Central memory CD4-positive, alpha-beta T cell (primary cell): ENCODE results near the gene ITGA11.

ENCODE experiments used
- DNase-seq: peaks from one replicate; pipeline ENCODE4 v3.0.0; 2022

ITGA11 gene

GRCh38 chr15:68372291-68372811, 59.6 kb downstream of the ITGA11 start:
- DNase-seq, result no peak

- DNase-seq, result no peak
Observed at GRCh38 chr15:68371851-68372250, 60.1 kb downstream of the ITGA11 start.

GRCh38 chr15:68371160-68371559, 60.8 kb downstream of the ITGA11 start:
- DNase-seq, result no peak

GRCh38 chr15:68370768-68371151, 61.2 kb downstream of the ITGA11 start:
- no peak for DNase-seq

- no peak for DNase-seq
Observed at GRCh38 chr15:68369931-68370767, 61.8 kb downstream of the ITGA11 start.

- no peak for DNase-seq
Observed at GRCh38 chr15:68368731-68369435, 63.1 kb downstream of the ITGA11 start.

GRCh38 chr15:68367992-68368391, 64.0 kb downstream of the ITGA11 start:
- DNase-seq, result no peak

GRCh38 chr15:68367226-68367625, 64.7 kb downstream of the ITGA11 start:
- DNase-seq, result no peak

- DNase-seq, result no peak
Observed at GRCh38 chr15:68366314-68366713, 65.6 kb downstream of the ITGA11 start.

- DNase-seq, result no peak
Observed at GRCh38 chr15:68365770-68366169, 66.2 kb downstream of the ITGA11 start.

- no peak for DNase-seq
Observed at GRCh38 chr15:68365140-68365745, 66.7 kb downstream of the ITGA11 start.

- DNase-seq, result no peak
Observed at GRCh38 chr15:68364660-68365035, 67.3 kb downstream of the ITGA11 start.

GRCh38 chr15:68364028-68364659, 67.8 kb downstream of the ITGA11 start:
- no peak for DNase-seq

- no peak for DNase-seq
Observed at GRCh38 chr15:68363353-68363752, 68.6 kb downstream of the ITGA11 start.

GRCh38 chr15:68362537-68363126, 69.3 kb downstream of the ITGA11 start:
- no peak for DNase-seq

- no peak for DNase-seq
Observed at GRCh38 chr15:68360721-68361120, 71.2 kb downstream of the ITGA11 start.

GRCh38 chr15:68356778-68357177, 75.2 kb downstream of the ITGA11 start:
- DNase-seq, result no peak

- no peak for DNase-seq
Observed at GRCh38 chr15:68354923-68355322, 77.0 kb downstream of the ITGA11 start.

GRCh38 chr15:68354268-68354667, 77.7 kb downstream of the ITGA11 start:
- DNase-seq, result no peak

GRCh38 chr15:68353421-68354135, 78.4 kb downstream of the ITGA11 start:
- no peak for DNase-seq

- DNase-seq, result no peak
Observed at GRCh38 chr15:68352401-68353062, 79.4 kb downstream of the ITGA11 start.
